Spinal cord (tissue), 10 donors: ENCODE results near the gene TTC9. TPM values are rescaled to one million over a fixed set of nuclear protein-coding genes. Genes with fewer than 3 reads are reported as not detected.
A peak's percentile ranks its signal among the peaks of the same experiment; 100 is the strongest.

Source experiments
- DNase-seq, 6 donors: peaks; one replicate each; pipeline versions ENCODE4 v3.0.0 to v3.0.0-alpha.2; 2013 to 2015; ENCODE audit warnings: low spot score in 6 of 6, low read depth in 4 of 6
- H3K27ac ChIP-seq: one replicate; pipeline ENCODE4 v1.5.1; 2013; ENCODE audit warnings: low read depth, low read length, control low read depth
- H3K27me3 ChIP-seq: one replicate; pipeline ENCODE4 v1.6.1; 2013; ENCODE audit warnings: low read length; ENCODE audit not compliant: control insufficient read depth, insufficient read depth
- H3K36me3 ChIP-seq: one replicate; pipeline ENCODE4 v1.6.1; 2013; ENCODE audit warnings: low read length; ENCODE audit not compliant: control insufficient read depth, insufficient read depth
- H3K4me1 ChIP-seq: one replicate; pipeline ENCODE4 v1.6.1; 2013; ENCODE audit warnings: low read length; ENCODE audit not compliant: control insufficient read depth, insufficient read depth
- H3K4me3 ChIP-seq: one replicate; pipeline ENCODE4 v1.5.1; 2013; ENCODE audit warnings: low read depth, low read length, control low read depth
- H3K9me3 ChIP-seq: one replicate; pipeline ENCODE4 v1.6.1; 2013; ENCODE audit warnings: low read length; ENCODE audit not compliant: control insufficient read depth, insufficient read depth
- WGBS: methylation state at CpG from one replicate; pipeline ENCODE4 v1.1.5; 2013; ENCODE audit warnings: missing lambda C conversion rate; ENCODE audit not compliant: insufficient coverage; 5-methylcytosine and 5-hydroxymethylcytosine counted together
- polyA plus RNA-seq, 2 donors: library from polyadenylated mRNA; unstranded; fragments of 120-200 nt; gene quantifications; one replicate each; pipeline ENCODE4 v1.2.1, GENCODE V29; 2013; ENCODE audit not compliant: insufficient read length in 2 of 2
- total RNA-seq, 2 donors: library from RNA; depleted of rRNA in 1 of 2; stranded (reverse); fragments of 120-200 nt in 1 of 2; fragments of >200 nt in 1 of 2; gene quantifications; one replicate each; pipeline versions ENCODE4 v1.2.3 to v1.2.4, GENCODE V29; 2013 to 2014
- donor health status: healthy.

The TTC9 gene
- total and polyA plus RNA-seq, 4 donors: 10.0 to 41.1 (median 25.1) TPM

DNA sequence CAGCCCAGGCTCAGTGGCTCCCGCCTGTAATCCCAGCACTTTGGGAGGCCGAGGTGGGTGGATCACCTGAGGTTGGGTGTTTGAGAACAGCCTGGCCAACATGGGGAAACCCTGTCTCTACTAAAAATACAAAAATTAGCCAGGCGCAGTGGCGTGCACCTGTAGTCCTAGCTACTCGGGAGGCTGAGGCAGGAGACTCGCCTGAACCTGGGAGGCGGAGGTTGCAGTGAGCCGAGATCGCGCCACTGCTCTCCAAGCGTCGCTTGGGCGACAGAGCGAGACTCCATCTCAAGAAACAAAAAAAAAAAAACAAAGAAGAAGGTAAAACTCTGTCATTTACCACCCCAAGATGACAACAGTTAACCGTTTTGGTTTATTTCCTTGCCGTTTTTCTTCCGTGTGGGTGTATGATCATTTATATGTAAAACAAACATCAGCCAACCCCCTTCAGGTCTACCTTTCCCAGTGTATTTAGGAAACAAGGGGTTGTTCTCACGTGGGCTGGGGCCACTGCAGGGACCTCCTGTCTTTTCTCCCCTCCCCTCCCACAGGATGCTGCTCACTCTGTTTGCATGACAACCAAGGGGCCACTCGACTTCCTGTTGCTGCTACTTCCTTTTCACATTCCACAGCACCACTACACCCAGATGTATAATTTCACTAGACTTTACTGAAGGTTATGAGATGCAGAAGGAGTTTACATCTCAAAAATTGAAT, 13.6 kb downstream of the TTC9 start:
- peaks cover 3% of the 10 kb centered on the region for H3K4me1 ChIP-seq
- H3K4me3 ChIP-seq: no peak overlapping the region
- peaks cover 7% of the 10 kb centered on the region for H3K36me3 ChIP-seq
- no peaks in the 10 kb centered on the region for H3K9me3 ChIP-seq
- WGBS: 92% methylated on average over 13 of the region's 19 CpGs
- no peak for DNase-seq
- H3K27ac ChIP-seq: no peak overlapping the region
- no peaks in the 10 kb centered on the region for H3K27me3 ChIP-seq

DNA sequence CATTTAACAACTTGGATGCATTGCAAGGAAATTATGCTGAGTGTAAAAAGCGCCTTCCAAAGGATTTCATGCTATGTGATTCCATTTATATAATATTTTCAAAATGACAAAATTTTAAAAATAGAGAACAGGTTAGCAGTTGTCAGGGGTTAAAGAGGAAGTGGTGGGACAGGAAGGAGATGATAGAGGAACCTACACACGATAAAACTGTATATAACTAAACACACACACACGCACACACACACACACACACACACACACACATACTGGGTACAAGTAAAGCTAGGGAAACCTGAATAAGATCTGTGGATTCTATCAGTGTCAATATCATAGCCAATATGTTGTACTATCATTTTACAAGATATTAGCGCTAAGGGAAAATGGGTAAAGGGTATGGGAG, 17.2 kb downstream of the TTC9 start:
- Histone ChIP-seq H3K27ac (no peak overlapping the region), H3K27me3 (no peaks in the 10 kb centered on the region), H3K9me3 (no peaks in the 10 kb centered on the region), H3K4me3 (no peak overlapping the region), H3K36me3 (peaks cover 5% of the 10 kb centered on the region), H3K4me1 (peaks cover 1% of the 10 kb centered on the region)
- no CpG with 5 or more reads among the region's 4 CpGs for WGBS
- no peak for DNase-seq

DNA sequence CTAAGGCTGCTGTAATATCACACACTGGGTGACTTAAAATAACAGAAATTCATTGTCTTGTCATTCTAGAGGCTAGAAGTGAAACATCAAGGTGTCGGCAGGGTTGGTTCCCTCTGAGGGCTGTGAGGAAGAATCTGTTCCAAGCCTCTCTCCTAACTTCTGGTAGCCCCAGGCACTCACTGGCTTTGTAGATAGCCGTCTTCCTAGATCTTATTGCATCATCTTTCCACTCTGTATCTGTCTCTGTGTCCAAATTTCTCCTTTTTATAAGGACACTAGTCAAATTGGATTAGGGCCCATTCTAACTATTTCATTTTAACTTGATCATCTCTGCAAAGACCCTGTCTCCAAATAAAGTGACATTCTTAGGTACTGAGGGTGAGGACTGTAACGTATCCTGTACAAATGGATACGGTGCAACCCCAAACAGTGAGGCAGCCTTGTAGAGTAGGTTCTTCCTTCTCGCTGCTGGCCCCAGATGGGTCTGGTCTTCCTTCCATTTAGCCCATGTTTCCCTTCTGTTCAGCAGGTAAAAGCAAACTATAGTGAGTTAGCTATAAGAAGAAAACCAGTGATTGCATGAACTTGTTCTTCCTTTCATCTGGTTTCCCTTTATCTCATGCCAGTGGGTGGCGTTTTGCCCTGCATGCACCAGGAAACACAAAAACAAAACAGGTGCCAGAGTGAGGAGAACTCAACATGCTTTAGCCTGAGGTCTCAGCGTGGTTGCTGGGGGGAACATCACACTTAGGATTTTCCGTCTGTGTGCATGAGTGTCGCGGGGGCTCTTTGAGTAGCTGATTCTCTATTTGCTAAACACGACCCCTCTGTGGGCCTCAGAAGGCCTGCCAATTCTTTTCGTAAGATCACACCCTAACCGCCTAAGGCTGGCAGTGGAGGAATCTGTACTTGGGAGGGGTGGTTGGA, 19.5 kb downstream of the TTC9 start:
- Histone ChIP-seq H3K36me3 (peaks cover 3% of the 10 kb centered on the region), H3K9me3 (no peaks in the 10 kb centered on the region), H3K27me3 (no peaks in the 10 kb centered on the region), H3K27ac (no peak overlapping the region), H3K4me1 (peaks cover 5% of the 10 kb centered on the region), H3K4me3 (no peak overlapping the region)
- DNase-seq: peak in 2 of 6 donors; percentile 24 to 66
- 46% methylated on average over 4 of the region's 13 CpGs for WGBS

DNA sequence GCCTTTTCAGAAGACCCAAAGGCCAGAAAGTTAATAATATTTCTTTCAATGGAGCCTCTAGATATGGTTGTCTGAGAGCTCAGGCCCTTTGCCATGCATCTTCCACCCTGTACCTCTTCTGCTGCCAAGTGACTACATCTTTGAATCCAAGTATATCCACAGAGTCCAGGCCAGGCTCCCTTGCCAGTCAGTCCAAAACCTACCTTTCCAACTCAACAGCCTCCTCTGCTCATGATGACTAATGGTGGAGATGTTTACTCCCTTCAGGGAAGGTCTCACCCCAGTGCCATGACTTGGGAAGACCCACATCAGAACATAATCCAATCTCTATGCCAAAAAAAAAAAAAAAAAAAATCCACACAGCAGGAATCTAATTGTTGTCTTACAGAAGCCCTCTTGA, 20.4 kb downstream of the TTC9 start:
- Histone ChIP-seq H3K4me1 (peaks cover 5% of the 10 kb centered on the region), H3K4me3 (no peak overlapping the region), H3K27me3 (no peaks in the 10 kb centered on the region), H3K27ac (no peak overlapping the region), H3K9me3 (no peaks in the 10 kb centered on the region), H3K36me3 (peaks cover 3% of the 10 kb centered on the region)
- DNase-seq: peak in 1 of 6 donors; percentile 44

DNA sequence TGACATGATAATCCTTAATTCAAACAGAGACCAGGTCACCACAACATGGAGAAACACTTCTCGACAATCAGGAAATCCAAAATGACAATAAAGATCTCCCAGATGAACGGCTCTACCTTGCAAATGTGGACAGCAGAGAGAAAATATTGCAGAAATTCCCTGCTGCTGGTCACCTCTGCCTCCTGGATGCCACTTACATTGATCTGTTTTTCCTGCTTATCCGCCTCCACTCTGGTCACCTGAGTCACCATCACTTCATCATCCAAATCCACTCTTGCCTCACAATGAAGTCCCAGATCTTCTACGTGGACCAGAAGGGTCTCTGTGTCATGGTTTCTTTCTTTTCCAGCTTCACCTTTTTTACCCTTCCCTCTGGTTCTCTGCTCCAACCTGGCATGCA, 21.1 kb downstream of the TTC9 start:
- Histone ChIP-seq H3K9me3 (no peaks in the 10 kb centered on the region), H3K36me3 (peaks cover 3% of the 10 kb centered on the region), H3K27ac (no peak overlapping the region), H3K27me3 (no peaks in the 10 kb centered on the region), H3K4me1 (peaks cover 5% of the 10 kb centered on the region), H3K4me3 (no peak overlapping the region)
- DNase-seq: no peak
- WGBS: 92% methylated on average over 4 of the region's 4 CpGs

DNA sequence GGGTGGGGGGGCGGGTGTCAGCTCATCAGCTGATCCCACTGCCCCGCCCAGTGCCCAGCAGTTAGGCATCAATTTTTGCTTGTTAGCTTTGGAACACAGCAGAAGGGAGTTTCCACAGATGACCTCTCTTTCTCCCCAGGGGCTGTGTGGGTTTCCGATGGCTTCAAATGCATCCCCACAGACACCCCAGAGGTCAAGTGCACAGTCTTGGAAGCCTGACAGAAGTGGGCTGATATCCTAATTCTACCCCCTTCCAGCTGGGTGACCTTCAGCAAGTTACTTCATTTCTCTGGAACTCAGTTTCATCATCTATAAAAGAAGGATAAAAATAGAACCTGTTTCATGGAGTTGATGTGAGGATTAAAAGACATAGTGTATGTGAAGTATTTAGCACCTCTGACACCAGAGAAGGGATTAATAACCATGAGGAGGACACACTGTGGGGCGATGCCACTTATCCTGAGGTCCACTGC, 22.0 kb downstream of the TTC9 start:
- H3K4me1 ChIP-seq: peaks cover 5% of the 10 kb centered on the region
- DNase-seq: peak in 1 of 6 donors; percentile 24
- no peak overlapping the region for H3K27ac ChIP-seq
- no peaks in the 10 kb centered on the region for H3K9me3 ChIP-seq
- H3K4me3 ChIP-seq: no peak overlapping the region
- H3K27me3 ChIP-seq: no peaks in the 10 kb centered on the region
- peaks cover 6% of the 10 kb centered on the region for H3K36me3 ChIP-seq
- WGBS: 100% methylated on average over 3 of the region's 4 CpGs

DNA sequence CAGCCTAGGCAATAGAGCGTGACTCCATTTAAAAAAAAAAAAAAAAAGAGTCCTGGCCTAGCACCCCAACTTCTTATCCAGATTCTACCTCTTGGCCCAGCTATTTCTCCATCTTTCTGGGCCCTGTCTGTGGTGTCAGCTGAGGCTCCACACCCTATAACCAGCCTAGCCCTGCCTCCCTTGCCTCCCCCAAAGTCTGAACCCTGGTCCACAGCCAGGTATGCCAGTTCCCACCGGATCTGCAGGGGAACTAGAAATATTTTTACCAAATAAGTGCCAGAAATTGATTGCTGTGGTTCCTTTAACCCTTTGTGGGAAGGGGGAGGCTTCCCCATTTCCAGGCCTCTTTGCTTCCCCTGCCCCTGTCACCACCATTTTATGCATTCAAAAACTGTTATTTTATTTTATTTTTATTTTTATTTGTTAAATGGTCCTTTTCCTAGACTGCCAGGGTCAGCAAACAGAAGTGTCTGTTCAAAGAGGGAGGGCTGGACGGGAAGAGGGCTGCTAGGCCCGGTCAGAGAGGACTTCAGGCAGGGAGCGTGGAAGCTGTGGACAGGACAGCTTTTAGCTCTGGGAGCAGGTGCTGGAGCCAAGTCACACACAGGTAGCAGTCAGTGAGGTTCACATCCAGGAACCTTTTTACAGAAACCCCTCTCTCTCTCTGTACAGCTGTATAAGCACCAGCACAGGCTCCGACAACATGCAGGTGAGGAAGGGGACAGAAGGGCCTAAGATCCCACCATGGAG, 23.2 kb downstream of the TTC9 start:
- Histone ChIP-seq H3K27me3 (no peaks in the 10 kb centered on the region), H3K27ac (no peak overlapping the region), H3K9me3 (no peaks in the 10 kb centered on the region), H3K36me3 (peaks cover 10% of the 10 kb centered on the region), H3K4me3 (no peak overlapping the region), H3K4me1 (peaks cover 5% of the 10 kb centered on the region)
- WGBS: 86% methylated on average over 5 of the region's 6 CpGs
- DNase-seq: no peak

DNA sequence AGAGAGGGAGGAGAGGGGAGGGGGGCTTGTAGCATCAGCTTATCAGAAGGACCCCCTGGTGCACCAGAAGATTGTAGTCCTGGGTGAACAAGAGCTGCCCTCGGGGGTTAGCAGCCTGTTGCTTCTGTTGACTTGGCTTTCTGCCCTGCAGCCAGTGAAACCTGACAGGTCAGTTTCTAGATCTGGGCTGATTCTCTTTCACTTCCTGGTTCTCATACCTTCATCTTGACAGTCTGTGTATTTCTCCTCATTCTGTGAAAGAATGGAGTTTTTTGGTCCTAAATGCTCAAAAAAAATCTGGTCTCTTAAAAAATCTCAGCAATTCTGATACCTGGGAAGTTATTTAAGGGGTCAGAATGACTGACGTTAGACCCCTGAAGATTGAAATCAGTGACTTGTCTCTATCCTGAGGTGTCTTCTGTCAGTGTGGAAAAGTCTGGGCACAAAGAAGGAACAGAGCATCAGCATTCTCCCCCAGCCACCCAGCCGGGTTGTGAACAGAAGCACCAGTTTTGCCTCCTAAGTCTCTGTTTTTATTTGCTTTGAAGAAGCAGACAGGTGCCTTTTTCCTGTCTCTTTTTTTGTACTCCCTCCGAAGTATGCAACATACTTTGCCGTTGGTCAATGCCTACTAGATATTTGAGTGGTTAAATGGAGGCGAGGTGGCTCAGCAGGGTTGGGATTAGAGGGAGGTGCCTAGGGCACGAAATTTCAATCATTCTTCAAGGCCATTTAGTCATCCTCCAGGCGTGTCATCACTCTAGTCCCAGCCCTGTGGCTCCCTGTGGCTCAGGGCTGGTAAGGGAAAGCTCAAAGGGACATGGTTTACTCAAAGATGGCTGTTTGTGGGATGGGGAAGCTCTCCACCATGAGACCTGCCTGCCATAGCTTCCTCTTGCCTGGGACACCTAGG, 24.0 kb downstream of the TTC9 start:
- peaks cover 11% of the 10 kb centered on the region for H3K36me3 ChIP-seq
- DNase-seq: no peak
- H3K4me3 ChIP-seq: no peak overlapping the region
- H3K9me3 ChIP-seq: no peaks in the 10 kb centered on the region
- H3K27me3 ChIP-seq: no peaks in the 10 kb centered on the region
- WGBS: 77% methylated on average over 5 of the region's 8 CpGs
- peaks cover 11% of the 10 kb centered on the region for H3K4me1 ChIP-seq
- no peak overlapping the region for H3K27ac ChIP-seq

DNA sequence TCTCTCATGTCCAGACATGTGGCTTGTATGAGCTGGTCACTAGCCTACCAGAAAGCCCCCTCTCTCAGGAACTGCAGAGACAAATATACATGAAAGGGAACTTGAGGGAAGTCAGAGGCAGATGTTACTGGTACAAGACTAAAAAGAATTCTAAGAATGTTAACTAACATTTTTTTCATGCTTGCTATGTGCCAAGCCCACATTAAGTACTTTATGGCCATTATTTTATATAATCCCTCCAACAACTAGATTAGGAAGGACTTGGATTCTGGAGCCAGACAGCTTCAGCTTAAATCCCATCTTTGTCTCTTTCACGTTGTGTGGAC, 24.6 kb downstream of the TTC9 start:
- Histone ChIP-seq H3K9me3 (no peaks in the 10 kb centered on the region), H3K4me3 (no peak overlapping the region), H3K36me3 (peaks cover 16% of the 10 kb centered on the region), H3K27me3 (no peaks in the 10 kb centered on the region), H3K4me1 (peaks cover 17% of the 10 kb centered on the region), H3K27ac (no peak overlapping the region)
- no peak for DNase-seq
- WGBS: no CpG with 5 or more reads among the region's 1 CpG
